HUES6 (cell line): ENCODE results near the gene ABCA13.

ENCODE experiments used
- H3K27ac ChIP-seq: 2 replicates; pipeline ENCODE4 v1.7.0; 2013; ENCODE audit warnings: low read depth, mild to moderate bottlenecking, low read length, inconsistent platforms
- H3K27me3 ChIP-seq: 2 replicates; pipeline ENCODE4 v1.6.1; 2013; ENCODE audit warnings: low read length; ENCODE audit not compliant: control insufficient read depth, insufficient read depth
- H3K36me3 ChIP-seq: 2 replicates; pipeline ENCODE4 v1.6.1; 2013; ENCODE audit warnings: low read length; ENCODE audit not compliant: control insufficient read depth, insufficient read depth
- H3K4me1 ChIP-seq: 2 replicates; pipeline ENCODE4 v1.6.1; 2013; ENCODE audit warnings: low read length; ENCODE audit not compliant: control insufficient read depth, insufficient read depth
- H3K4me3 ChIP-seq: 2 replicates; pipeline ENCODE4 v1.5.1; 2013; ENCODE audit warnings: low read depth, low read length
- H3K9ac ChIP-seq: one replicate; pipeline ENCODE4 v1.6.1; 2013; ENCODE audit warnings: mild to moderate bottlenecking, low read length
- H3K9me3 ChIP-seq: 2 replicates; pipeline ENCODE4 v1.6.1; 2013; ENCODE audit warnings: low read depth, low read length; ENCODE audit not compliant: control insufficient read depth, insufficient read depth

The ABCA13 gene

DNA sequence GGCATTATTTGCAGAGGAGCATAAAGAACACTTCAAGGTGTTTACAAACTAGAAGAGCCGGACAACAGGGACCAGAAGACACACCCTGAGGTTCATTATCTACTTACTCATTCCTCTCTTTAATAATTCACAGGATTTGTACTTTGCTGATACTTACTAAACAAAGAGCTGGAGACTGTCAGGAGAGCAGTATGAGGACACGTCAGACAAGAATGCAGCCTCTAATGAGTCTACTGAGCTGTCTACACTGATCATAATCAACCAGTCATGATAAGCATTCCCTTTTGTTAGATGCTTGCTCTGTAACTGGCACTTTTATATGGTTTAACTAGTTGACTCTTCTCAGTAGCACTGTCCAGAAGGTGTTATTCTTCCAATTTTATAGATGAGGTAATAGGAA lies 509.7 kb downstream of the ABCA13 start:
- Histone ChIP-seq H3K27ac (no peak overlapping the region), H3K36me3 (no peaks in the 10 kb centered on the region), H3K9me3 (peaks cover 6% of the 10 kb centered on the region), H3K4me1 (no peaks in the 10 kb centered on the region), H3K4me3 (no peak overlapping the region), H3K9ac (no peak overlapping the region), H3K27me3 (no peaks in the 10 kb centered on the region)

DNA sequence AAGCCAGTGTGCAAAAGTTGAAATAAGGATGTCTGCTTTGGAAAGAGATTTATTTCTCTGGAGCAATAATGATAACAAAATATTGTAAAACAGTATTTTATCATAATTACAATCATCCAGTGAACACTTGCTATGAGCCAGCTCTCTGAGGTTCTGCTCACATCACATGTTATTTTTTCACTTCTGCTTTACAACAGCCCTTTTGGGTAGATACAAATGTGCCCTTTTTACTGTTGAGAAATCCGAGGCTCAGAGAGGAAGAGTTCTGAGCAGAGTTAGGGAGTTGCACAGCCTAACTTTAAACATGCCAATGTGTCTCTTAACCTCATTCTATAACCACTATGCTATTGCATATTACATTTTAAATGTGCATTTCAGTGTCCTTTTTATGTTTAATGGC lies 520.5 kb downstream of the ABCA13 start:
- H3K27me3 ChIP-seq: no peaks in the 10 kb centered on the region
- no peak overlapping the region for H3K9ac ChIP-seq
- H3K4me3 ChIP-seq: no peak overlapping the region
- no peaks in the 10 kb centered on the region for H3K9me3 ChIP-seq
- no peaks in the 10 kb centered on the region for H3K4me1 ChIP-seq
- no peak overlapping the region for H3K27ac ChIP-seq
- H3K36me3 ChIP-seq: no peaks in the 10 kb centered on the region
